GM19099 (cell line): Measurements from ENCODE around the gene C1QTNF12.

Source experiments
- POLR2A ChIP-seq: IDR thresholded peaks from 3 replicates; pipeline ENCODE4 v1.6.1; 2011; ENCODE audit warnings: low read depth; ENCODE audit not compliant: insufficient read length; ENCODE audit errors: extremely low read depth

The C1QTNF12 gene

GRCh38 chr1:1272341-1273208 is 26.1 kb upstream of the C1QTNF12 start:
- TF ChIP-seq POLR2A = no peak

DNA sequence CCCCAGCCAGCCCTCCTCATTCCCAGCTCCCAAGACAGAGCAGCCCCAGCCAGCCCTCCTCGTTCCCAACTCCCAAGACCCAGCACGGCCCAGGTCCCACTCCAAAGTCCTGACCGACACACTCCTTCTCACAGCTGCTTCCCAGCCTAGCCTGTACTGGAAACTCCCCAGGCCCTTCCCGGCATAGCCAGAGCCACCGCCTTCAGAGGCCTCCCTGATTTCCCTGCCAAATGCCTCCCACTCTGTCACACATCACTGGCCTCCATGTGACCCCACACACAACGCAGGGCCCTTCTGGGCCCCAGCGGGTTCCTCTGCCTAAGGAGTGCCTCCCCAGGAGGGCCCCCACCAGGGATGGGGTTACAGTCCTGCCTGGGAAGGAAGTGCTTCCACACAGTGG is 24.3 kb upstream of the C1QTNF12 start:
- TF ChIP-seq POLR2A = no peak

DNA sequence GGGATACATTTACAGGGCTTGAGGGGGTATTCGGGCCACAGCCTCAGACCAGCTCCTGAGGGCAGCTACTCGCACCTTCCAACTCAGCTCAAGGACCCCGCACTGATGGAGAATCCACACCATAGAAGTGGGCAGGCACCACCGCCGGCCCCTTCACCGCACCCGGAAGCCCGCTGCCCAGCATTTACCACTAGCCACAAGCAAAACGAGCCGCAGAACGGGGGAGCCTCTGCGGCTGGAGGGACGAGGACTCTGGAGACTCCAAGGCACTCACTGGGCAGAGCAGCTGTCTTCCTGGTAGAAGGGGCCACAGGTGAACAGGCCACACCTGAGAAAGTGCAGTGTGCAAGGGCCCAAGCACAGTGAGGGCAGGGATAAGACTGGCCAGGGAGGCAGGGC is 21.8 kb upstream of the C1QTNF12 start:
- TF ChIP-seq POLR2A = no peak

- no peak for TF ChIP-seq POLR2A
Observed at GRCh38 chr1:1267488-1268283, 21.2 kb upstream of the C1QTNF12 start.

GRCh38 chr1:1264868-1265272 is 18.3 kb upstream of the C1QTNF12 start:
- no peak for TF ChIP-seq POLR2A

DNA sequence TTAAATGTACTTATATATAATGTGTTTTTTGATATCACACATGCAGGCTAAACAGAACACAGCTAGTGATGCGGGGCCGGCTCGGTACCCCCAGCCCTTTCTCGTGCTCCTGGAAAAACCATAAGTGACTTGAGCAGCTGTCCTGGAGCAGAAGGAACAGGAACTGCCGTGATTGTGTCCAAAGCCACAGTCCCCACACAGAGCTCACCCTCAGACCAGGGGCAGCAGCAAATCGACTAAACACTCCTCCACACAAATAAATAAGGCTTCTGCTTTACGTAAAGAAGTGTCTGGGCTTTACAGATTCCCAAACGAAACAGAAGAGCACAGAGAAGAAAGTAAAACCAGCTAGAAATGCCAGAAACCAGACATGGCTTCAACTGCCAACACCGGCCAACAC is 17.5 kb upstream of the C1QTNF12 start:
- no peak for TF ChIP-seq POLR2A

DNA sequence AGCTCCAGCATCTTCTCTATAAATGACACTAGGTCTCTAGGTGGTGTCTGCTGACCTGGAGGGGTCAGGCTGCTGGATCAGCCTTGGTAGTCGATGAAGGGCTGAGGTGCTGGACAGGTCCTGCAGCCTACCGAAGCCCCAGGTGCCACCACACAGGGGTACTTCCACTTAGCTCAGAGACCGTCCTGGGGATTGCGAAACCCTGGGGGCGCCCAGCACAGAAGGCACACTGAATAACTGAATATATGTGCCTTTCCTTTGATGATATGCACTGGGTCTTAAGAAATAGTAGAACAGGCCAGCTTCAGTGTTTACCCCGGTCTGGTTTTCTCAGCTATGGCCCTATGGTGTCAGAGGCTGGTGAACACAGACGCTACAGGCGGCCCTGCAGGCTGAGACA is 16.2 kb upstream of the C1QTNF12 start:
- no peak for TF ChIP-seq POLR2A

DNA sequence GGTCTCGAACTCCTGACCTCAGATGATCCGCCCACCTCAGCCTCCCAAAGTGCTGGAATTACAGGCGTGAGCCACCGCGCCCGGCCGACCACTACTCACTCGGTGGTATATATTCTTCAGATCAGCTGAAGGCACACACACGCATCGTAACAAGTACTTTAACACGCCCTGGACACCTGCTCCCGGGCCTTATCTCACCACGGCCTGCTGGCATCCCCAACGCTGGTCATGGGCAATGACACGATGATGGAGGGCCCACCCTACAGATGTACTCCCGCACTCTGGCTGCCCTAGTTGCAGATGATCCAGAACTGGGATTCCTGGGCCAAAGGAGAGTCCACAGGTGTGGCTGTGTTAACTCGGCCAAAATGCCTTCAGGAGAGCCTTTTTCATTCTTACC is 15.5 kb upstream of the C1QTNF12 start:
- no peak for TF ChIP-seq POLR2A

DNA sequence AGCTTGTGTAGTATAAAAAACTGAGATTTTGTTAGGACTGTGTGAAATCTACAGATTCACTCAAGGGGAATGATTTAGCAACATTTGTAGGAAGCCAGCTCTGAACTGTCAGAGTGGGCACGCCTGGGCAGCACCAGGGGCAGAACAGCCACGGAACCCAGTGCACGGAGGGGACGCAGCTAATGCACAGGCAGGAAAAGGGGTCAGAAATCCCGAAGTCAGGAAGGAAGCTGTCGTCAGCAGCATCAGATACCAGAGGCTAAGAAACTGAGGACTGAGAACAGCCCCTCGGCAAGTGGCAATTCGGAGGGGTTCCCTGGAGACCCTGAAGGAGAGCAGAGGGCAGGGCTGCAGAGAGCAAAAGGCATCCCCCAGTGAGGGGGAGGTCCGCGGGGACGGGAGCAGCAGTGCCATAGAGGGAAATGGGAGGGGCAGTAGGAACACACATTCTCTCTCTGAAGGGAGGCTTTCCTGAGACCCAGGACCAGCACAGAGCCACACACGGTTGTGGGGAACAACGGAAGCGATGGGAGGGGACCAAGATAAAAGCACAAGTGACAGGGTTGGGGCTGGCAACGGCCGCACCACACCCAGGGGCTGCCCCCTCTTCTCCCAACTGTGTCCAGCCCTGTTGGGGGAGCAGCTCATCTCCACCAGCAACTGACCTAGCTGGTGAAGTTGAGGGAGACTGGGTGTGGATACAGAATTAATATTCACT is 14.5 kb upstream of the C1QTNF12 start:
- TF ChIP-seq POLR2A = no peak

DNA sequence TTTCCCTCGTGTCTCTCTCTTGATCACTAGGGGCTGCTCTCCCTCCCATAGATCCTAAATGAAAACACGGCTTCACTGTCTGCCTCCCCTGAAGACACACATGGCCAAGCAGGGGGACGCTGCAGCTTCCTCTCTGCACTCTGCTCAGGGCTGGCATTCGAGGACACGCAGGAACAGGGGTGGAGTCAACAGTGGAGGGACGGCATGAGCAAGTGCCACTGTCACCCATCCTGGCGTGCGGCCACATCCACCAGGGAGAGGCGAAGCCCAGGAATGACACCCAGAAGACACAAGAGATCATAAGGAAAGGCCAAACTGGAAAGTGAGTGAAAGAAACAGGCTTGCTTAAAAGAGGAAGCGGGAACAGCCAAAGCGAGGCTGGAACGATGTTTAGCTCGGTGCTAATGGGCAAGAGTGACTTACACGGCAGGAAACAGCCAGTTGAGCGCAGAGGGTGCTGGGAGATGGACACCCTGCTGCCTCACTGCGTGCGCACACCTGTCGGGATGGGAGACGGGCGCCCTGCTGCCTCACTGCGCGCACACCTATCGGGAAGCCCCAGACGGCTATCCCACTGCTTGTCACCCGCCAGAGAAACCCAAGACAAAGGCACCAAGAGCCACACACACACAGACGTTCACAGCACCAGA is 13.6 kb upstream of the C1QTNF12 start:
- no peak for TF ChIP-seq POLR2A

- TF ChIP-seq POLR2A = no peak
Observed at GRCh38 chr1:1259540-1259939, 13.0 kb upstream of the C1QTNF12 start.

DNA sequence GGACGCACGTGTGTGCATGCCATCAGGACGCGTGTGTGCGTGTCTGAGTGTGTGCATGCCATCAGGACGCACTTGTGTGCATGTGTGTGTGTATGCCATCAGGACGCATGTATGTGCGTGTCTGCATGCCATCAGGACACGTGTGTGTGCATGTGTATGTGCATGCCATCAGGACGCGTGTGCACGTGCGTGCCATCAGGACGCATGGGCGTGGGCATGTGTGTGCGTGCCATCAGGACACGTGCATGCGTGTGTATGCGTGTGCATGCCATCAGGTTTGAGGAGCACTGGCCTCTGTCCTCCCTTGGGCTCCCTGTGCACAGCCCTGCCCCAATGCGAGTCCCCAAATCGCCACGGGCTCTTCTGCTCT is 12.6 kb upstream of the C1QTNF12 start:
- TF ChIP-seq POLR2A = no peak

GRCh38 chr1:1256956-1257871 is 10.7 kb upstream of the C1QTNF12 start:
- no peak for TF ChIP-seq POLR2A

DNA sequence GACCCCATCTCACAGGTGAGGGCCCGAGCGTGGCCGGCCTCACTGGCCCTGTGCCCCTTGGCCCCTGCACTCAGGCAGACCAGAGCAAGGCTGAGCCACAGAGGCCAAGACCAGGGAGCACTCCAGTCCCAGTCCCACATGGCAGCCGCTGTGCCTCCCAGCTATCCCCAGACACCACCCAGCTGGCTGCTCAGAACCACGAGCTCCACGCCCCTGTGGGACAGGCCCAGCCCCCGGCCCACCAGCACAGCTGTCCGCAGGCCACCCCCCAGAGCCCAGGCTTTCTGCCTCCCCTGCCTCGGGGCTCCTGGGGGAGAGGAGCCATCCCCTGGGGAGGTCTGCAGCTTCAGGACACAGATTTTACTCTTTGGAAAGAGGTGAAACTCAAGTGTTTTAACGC is 9.1 kb upstream of the C1QTNF12 start:
- TF ChIP-seq POLR2A = no peak
